ENCODE results near the gene WTAP.

DNA sequence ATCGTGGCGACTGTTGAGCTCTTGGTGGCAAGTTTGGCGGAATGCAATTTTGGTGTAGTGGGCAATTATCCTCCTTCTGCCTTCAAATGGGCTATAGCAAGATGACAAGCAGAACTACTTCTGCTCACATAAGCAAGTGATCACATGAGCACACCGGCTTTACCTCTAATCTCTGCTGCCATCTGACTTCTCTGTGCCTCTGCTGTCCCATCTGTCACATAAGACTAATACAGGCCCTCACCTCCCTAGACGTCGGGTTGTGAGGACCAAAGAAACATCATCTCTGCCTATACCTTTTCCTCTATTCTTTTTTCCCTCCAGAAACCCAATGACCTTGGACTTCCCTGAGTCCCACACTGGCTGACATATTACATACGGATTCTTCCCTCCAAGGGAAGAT lies 13.3 kb upstream of the WTAP start:
- no peak for TF ChIP-seq POLR2A (IDR thresholded peaks at IDR 0.05)
- TF ChIP-seq, protein P1, sequence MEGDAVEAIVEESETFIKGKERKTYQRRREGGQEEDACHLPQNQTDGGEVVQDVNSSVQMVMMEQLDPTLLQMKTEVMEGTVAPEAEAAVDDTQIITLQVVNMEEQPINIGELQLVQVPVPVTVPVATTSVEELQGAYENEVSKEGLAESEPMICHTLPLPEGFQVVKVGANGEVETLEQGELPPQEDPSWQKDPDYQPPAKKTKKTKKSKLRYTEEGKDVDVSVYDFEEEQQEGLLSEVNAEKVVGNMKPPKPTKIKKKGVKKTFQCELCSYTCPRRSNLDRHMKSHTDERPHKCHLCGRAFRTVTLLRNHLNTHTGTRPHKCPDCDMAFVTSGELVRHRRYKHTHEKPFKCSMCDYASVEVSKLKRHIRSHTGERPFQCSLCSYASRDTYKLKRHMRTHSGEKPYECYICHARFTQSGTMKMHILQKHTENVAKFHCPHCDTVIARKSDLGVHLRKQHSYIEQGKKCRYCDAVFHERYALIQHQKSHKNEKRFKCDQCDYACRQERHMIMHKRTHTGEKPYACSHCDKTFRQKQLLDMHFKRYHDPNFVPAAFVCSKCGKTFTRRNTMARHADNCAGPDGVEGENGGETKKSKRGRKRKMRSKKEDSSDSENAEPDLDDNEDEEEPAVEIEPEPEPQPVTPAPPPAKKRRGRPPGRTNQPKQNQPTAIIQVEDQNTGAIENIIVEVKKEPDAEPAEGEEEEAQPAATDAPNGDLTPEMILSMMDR (IDR thresholded peaks at IDR 0.05), result no peak

Measured in Peyer's patch (tissue), 4 donors.